DMS53 treated with DMSO at 0.1 percent for 48 hours (cell line): ENCODE data around the gene NID2.

Experiments used
- DNase-seq: peaks from one replicate; lab custom pipeline; 2025; ENCODE audit not compliant: unreplicated experiment; lab: John Stamatoyannopoulos, UW

NID2 gene

DNA sequence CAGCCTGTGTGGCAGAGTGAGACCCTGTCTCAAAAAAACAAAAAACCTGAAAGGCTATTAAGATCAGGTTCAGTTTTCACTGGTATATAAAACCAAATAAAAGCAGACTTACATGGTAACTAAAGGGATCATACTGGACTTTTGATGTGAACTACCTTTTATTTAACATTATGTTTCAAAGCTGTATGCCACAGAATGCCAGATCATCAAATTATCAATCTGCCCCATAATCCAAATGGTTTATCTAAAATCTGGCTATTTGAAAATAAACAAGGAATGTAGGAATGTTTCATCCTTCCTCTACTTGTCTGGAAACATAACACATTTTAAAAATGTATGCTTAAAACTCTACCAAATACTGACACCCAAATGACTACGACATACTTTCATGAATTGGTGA, 14.2 kb downstream of the NID2 start:
- no peak for DNase-seq

DNA sequence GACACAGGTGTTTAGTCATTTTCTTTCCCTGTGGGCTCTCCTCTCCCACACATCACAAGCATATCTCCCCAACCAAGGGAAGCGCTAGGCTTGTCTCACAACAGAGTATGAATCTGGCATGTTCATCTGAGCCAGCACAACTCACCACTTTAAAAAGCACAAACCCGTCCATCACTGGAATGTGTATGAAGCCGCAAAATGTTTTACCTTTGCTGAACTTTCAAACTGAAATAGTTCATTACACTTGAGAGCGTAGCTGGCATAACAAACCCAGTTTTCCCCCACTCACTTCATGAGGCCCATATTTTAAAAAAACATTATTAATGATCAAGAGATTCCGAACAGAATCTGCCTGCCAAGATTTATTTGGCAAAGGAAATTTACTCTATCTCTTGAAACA, 15.8 kb downstream of the NID2 start:
- no peak for DNase-seq

DNA sequence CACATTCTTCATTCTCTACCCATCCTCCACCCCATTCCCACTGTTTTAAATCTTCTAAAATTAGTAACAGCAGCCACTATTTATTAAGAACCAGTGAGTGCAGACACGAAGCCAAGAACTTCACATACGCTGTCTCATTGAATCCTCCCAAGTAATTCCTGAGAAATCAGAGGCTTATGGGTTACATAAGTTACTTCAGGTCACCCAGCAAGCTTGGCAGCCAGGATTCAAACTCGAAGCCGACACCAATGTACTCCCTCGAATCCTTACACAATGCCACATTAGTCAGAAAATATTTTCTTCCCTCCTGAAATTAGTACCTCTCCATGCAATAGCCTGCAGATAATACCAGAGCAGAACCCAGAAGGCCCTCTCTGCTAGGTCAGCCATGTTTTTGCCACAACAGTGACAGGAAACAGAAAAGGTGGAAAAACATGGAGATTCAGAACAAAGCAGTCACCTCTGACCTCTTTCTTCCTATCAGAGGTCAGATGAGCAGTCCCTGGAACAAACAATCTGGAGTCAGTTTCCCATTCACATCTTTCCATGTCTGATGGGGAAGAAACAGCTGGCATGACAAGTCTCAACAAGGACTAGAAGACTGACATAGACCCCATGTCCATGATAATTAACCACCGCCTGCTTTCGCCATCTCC, 16.4 kb downstream of the NID2 start:
- no peak for DNase-seq

DNA sequence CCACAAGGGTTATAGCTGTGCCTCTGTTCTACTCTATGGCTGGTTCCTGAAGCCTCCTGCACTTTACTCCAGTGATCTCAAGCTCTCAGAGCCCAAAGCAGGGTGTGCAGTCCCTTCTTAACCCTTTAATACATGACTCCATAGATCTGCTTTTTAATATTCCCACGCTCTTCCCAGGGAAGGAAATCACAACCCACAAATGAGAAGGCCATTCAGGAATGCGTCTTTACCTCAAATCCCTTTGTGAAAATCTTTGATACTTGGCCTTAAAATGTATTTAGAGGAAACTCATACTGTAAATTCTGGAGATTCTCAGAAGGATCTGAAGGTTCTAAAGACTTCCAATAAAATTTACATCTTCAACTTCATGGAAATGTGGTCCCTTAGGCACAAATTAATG, 17.0 kb downstream of the NID2 start:
- no peak for DNase-seq

DNA sequence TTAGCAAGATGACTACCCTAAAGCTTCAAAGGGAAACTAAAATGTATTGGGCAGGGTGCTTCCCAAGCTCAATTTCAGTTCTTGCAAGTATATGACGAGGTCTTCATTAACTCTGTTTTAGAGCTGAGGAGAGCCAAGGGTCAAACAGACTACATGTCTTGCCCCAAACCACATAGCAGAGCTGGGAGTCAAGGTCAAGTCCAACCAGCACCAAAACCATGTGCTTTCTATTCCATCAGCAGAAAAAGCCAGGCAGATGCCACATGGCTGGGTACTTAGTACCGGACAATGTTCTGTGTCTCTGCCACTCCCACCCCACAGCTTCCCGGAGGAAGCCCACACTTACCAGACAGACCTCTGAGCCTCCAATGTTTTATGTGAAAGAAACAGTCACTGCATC, 17.6 kb downstream of the NID2 start:
- no peak for DNase-seq

DNA sequence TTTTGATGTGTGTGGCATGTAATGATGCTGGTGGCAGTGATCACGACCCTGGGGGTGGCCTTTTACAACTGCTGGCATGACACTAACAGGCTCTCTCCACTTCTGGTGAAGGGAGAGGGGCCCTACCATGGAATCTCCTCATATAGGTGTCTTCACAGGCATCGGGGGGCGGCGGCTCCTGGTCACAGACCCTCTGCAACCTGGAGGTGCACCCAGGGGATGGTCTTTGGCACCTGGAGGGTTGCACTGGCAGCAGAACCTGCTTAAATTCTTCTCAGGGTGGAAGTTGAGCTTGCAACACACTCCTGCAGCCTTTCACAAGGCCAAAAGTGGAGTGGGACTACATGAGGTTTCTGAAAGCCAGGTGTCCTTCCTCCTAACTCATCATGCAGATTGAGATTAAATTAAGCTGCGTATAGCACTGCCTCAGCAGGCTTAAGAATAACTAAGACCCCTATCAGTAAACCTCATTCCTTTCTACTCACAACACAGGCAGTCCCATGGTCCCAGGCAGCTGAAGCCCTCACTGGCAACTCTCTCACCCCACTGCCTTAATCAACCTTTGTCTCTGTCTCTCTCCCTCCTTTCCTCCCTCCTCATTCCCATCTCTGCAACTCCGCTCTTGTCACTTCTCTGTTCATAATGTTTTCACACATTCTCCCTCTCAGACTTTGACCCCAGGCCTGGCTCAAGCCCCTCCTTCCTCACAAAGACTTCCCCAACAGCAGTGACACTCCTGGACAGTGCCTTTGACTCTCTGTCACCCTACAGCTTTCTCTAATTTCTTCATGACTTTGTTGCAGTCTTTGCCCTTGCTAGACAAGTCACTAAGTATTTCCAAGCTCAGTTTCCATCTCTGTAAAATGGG, 18.9 kb downstream of the NID2 start:
- DNase-seq = no peak

DNA sequence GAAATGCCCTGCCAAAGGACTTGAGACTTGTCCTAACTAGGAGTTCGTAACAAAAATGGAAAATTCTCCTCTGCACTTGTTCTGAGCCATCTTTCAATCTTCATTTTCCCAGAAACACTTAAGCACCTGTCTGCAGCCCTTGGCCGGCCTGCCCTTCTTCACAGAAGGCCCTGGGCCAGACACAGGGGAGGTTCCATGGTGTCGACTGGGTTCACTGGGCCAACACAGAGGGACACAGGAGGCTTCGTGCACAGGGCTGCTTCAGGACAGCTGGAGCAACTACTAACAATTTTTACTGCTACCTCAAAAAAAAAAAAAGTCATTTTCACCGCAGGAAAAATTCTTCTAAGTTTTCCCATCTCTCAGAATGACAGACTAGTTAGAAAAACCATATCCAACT, 19.6 kb downstream of the NID2 start:
- no peak for DNase-seq

DNA sequence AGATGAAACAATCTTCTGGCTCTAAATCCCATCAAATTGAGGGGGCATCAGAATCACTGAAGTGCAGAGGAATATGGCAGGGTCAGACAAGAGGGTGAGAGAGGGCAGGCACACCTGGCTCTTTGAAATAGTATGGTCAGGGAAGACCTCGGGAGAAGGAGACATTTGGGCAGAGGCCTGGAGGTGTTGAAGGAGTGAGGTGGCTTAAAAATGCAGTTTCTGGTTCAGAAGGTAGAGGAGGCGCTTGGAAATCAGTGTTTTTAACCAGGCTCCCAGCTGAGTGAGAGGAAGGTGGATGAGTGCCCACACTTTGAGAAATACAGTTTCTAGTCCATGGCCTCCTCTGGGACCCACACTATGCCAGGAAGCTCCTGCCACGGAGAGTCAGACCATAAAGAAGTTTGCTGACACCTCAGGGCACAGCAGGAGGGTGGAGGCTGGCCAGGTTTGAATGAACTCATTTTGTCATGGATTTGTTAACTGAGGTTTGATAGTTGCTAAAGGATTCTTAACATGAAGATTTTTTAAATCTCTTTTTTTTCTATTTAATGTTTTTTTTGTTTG, 20.1 kb downstream of the NID2 start:
- DNase-seq = no peak

DNA sequence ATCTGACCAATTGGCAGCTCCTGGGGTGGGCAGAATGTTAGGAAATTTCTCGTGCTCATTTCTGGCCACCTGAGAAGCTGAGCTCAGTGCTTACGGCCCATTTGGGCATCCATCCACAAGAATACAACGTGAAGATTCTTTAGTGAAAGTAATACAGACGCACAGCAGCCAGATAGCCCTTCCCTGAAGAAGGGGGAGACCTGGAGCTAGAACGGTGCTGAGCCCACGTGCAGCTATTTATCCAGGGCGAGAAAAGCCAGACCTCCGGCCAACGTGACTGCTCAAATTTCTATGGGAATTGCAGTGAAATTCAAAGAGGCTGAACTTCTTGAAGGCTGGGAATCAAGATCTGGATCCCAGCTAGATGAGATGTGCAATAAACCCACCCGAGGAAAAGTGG, 20.7 kb downstream of the NID2 start:
- DNase-seq = no peak

DNA sequence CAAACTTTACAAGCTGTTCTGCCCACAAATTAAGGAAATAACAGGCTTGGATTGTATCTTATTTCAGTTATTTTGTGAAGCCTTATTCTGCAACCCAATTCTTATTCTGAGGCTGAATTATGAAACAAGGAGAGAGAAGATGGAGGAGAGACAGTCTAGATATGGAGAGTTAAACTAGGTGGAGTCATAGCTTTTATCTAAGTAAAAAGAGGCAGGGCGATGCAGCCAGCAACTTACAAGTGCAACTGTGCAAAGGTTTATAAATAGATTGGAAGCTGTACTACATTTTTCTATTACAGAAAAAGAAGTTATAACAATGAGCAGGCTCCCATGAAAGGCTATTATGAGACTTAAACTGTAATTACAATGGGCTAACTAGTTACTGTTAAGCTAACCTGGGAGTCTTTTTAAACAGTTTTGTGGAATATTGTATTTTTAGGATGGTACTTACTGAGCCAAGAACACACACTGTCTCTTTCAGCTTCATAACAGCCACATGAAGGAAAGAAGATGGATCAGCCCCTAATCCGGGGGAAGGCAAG, 22.4 kb downstream of the NID2 start:
- no peak for DNase-seq

DNA sequence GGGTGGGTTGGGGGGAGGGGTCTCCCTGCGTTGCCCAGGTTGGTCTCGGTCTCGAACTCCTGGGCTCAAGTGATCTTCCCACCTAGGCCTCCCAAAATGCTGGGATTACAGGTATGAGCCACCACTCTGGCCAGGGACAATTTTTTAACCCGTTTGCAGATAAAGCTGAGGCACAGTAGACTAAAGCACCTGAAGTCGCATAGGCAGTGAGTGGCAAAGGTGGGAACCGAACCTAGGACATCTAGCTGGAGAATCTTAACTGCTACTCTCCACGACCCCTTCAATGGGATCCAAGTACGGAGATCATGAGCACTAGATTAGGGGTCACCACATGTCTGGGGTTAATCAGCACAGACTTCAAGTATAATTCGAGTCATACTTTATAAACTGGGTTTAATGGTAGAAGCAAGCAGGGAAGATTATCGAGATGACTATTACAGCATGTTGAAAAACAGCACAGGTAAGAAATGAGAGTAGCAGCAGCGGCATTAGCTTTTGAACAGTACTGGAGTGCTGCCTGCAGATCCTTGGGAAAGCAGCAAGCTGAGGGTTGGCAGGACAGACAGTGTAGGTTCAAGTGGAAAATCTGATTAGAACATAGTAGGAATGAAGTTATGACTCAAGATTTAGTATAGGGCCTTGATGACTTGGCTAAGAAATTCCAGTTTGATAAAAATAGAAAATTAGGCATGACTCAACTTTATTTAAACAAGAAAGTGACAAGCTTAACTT, 23.9 kb downstream of the NID2 start:
- no peak for DNase-seq

DNA sequence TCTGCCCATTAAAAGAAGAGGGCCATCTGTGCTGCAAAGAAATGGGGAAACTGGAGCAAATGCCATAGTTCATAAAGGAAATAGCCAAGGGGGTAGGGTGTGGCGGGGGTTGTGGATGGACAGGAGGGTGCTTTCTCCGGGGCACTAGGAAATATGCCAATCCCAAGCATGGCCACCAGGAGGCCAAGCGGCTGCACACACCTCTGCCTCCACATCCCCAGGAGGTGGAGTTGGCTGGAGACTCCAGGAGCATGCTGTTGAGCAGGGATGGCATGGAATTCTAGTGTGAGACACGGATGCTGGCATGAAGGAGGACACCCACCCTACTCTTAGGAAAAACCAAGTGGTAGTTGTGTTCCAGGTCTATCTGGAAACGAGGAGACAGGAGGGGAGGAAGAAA, 25.2 kb downstream of the NID2 start:
- DNase-seq = peak; percentile 7

DNA sequence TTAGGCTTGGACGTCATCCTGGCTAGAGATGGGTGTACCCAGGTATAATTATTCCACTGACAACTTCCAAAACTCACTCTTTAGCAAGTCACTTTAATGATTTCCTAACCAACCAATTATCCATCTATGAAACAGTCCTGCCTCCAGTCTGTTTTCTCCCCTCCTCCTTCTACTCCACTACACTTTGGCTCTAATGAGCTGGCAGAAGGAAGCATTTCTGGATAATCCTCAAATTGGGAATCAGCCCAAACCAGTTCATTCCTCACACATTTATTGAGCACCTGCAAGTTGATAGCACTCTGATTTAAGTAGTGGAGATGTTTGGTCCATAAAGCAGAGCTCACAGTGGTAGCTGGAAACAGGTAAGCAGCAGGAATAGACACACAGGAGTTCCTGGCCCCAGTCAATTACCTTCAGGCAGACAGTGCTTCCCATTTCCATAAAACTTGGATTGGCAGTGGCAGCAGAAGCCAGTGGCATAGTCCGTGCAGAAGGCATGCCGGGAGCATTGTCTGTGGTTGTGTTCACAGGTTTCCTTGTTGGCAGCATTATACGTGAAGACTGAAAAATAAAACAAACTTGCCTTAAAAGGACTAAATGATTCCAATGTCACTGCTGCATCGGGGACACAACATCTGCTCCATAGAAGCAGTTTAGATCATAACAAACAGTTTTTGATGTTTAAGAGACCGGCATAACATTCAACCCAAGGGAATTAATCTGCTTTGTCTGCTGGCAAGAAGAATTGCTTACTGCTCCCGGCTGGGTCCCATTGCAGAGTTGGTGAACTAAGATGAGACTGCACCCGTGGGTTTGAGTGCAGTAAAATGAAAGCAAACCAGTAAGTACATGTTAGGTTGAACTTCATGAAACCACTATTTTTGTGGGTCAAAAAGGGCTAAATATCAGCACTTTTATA, 26.2 kb downstream of the NID2 start:
- no peak for DNase-seq

DNA sequence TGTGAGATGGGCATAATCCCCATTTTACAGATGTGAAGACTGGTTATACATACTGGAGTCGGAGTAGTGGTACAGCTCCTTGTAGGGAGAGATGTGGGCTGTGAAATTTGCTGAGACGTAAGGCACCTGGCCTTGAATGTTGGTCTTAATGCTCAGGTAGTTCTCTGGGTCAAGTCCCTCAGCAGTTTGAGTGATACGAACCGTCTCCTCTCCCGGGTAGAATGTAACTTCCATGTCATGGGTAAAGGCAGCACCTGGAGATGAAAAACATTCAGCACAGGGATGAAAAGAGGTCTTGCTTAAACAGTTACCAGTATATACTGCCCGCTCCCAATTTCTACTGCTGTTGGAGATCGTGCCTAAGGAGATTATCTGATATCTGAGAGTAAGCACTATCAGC, 28.3 kb downstream of the NID2 start:
- DNase-seq = no peak

DNA sequence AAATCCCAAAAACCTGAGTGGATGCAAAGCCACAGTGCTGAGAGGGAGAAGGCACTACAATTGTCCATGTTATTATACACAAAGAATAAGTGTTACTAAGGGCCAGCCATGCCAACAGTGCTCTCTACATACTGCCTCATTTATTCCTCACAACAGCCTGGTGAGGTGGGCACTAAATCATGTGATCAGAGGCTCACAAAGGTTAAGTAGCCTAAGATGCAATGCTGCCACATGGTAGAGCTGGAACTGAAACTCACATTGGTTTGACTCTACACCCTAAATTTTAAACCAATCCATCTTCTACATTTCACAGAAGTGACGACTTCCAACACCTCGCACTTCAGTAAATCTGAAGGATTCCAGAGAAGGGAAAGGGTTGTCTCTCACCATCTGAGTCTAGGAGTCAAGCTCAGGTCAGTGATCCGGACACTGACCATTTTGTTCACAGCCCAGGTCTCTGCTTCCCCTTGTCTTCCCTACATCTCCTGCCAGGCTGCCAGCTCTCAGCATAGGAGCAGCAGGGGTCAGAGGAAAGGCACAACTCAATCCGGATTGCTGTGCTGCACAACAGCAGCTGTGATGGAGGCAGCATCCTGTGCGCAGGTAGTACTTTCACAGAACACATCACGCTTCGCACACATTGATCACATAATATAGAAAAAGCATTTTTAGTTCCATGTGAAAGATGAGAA, 29.6 kb downstream of the NID2 start:
- DNase-seq = no peak

DNA sequence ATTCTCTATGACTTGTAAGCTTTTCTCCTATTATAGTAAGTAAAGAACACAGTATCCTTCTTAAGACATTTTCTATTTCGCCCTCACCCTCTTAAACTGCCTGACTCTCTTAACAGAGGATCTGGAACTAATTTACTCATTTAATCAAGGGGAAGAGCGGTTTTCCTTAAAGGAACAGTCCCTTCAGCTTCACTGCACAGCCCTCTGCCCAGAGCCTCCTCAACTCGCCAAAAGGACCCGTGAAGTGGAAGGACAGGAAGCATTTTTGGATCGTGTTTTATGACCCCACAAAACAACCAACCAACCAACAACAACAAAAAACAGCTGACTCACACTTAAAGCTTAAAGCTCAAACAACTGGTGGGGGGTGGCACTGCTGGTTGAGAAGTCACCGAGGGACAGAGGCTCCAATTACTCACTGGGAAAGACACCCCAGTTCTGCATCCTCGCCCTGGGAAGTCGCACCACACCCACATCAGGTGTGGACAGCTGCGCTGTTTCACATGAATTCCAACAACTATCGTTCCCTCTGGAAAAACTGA, 35.7 kb downstream of the NID2 start:
- DNase-seq = no peak

DNA sequence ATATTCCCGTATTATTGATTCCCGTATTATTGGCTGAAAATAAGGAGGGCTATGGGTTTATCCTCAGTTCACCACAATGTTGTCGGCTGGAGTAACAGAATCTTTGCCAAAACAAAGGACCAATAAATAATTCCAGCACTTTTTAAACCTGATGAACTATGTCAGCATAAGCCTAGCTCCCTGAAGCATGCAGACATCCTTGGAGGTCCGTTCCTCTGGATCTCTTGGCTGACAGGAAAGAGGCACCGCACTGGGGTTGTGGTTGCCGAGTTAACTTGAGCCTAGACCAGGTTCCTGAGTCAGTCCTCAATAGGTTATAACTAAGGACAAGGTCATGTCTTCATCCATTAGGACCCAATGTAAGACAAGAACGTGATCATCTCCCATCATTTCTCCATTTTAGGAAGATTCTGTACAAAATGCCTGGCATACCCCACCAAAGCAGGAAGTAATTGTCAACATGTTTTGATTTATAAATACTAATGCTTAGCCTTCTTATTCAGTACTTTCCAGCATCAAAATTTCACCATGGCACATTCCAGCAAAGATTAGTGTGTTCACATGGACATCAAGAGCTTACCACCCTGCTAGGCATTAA, 36.6 kb downstream of the NID2 start:
- DNase-seq = no peak

DNA sequence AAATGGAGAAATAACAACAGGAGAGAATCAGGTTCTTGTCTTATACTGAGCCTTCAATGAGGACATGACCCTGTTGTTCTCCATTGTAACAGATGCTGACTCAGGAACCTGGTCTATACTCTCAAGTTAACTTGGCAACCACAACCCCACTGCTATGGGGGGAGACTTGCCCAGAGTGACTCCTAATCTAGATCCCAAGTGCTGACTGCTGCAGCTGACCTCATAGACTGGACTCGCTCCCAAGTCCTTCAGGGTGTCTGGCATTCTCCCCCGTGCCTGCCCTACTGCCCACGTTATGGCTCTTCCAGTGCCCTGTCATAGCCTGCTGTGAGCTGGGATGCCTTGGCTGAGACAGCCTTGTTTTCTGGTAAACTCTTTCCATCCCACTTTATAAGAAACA, 37.1 kb downstream of the NID2 start:
- no peak for DNase-seq

DNA sequence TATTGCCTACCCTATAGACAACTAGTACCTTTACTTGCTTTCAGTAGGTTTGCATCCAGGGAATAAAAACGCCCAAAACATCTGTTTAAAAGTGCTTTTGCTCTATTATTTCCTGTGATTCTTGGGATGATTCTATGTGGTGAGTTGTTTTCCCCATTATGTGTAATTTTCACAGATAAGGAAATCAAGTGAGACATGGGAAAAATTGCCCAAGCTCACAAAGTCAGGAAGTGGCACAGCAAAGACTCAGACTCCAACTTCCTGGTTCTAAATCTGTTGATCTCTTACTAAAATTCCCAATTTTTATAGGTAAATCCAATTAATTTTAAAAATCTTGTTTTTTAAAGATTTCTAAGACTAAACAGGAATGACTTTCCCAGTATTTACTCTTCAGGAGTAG, 39.0 kb downstream of the NID2 start:
- no peak for DNase-seq
